Transverse colon (tissue), 4 donors: Measurements from ENCODE around the gene USPL1. TPM values are rescaled to one million over a fixed set of nuclear protein-coding genes. Genes with fewer than 3 reads are reported as not detected.

Experiments used
- DNase-seq: peaks from one replicate; pipeline ENCODE4 v3.0.0-alpha.2; 2019
- H3K27ac ChIP-seq, 4 donors: fragments of 200-600 bp; sonication (generic); 2 replicates each; pipeline ENCODE4 v1.5.1; 2016 to 2018; ENCODE audit warnings: inconsistent platforms in 4 of 4
- H3K27me3 ChIP-seq: fragments of 200-600 bp; sonication (generic); 2 replicates; pipeline ENCODE4 v1.5.1; 2017; ENCODE audit warnings: inconsistent platforms
- H3K36me3 ChIP-seq, 4 donors: fragments of 200-600 bp; sonication (generic); 2 replicates each; pipeline ENCODE4 v1.5.1; 2017 to 2019; ENCODE audit warnings: inconsistent platforms in 4 of 4
- H3K4me1 ChIP-seq, 4 donors: fragments of 200-600 bp; sonication (generic); 2 replicates each; pipeline ENCODE4 v1.5.1; 2017 to 2020; ENCODE audit warnings: inconsistent platforms in 4 of 4
- H3K4me3 ChIP-seq, 4 donors: fragments of 200-600 bp; sonication (generic); 1 replicate in 1 of 4; 2 replicates in 3 of 4; pipeline versions ENCODE4 v1.5.1 to v1.6.1; 2017 to 2019; ENCODE audit warnings: inconsistent platforms in 4 of 4
- H3K9me3 ChIP-seq, 2 donors: fragments of 200-600 bp; sonication (generic); 2 replicates each; pipeline ENCODE4 v1.5.1; 2017 to 2019; ENCODE audit warnings: inconsistent platforms in 2 of 2
- EP300 ChIP-seq: sonication (generic); formaldehyde crosslinking; IDR thresholded peaks from one replicate; pipeline ENCODE4 v1.6.1; 2017; ENCODE audit warnings: antibody characterized with exemption, low read depth
- POLR2A ChIP-seq: fragments of 450-650 bp; IDR thresholded peaks from one replicate; pipeline ENCODE4 v1.6.1; 2016; ENCODE audit warnings: antibody characterized with exemption, mild to moderate bottlenecking, moderate library complexity
- POLR2AphosphoS5 ChIP-seq, 3 donors: sonication (generic); formaldehyde crosslinking; IDR thresholded peaks; one replicate each; pipeline ENCODE4 v1.6.1; 2016; ENCODE audit warnings: antibody characterized with exemption in 3 of 3
- WGBS, 2 donors: methylation state at CpG; one replicate each; pipeline ENCODE4 v1.1.5; 2018; ENCODE audit warnings: low coverage in 1 of 2; 5-methylcytosine and 5-hydroxymethylcytosine counted together
- in situ Hi-C, 4 donors: fragments of 200-750 bp; cut with MboI; loops; one replicate each; pipeline versions ENCODE4 v1.15.0 to v1.15.1; 2017; ENCODE audit warnings: low sequenced_read_pairs in 3 of 4, low pct_ligation_motif_present in 1 of 4, low pct_unique_long_range_greater_than_20kb in 1 of 4
- intact Hi-C: fragments of 100-400 bp; cut with DNase I; formaldehyde crosslinking; loops from one replicate; pipeline ENCODE4 v1.15.1; 2023; ENCODE audit warnings: low total_unique reads
- total RNA-seq, 4 donors: library from RNA; depleted of rRNA; stranded (reverse); fragments of >200 nt; gene quantifications; one replicate each; pipeline ENCODE4 v1.1.0, GENCODE V29; 2016
- TF ChIP-seq, protein P1 (sequence below), 5 experiments: fragments of 200-600 bp in 3 of 5; fragments of 450-650 bp in 2 of 5; sonication (generic) in 3 of 5; IDR thresholded peaks; 1 replicate in 2 of 5; 2 replicates in 3 of 5; pipeline ENCODE4 v1.5.1; 2016 to 2017; ENCODE audit warnings: antibody characterized with exemption in 5 of 5, inconsistent platforms in 3 of 5, mild to moderate bottlenecking in 2 of 5, moderate library complexity in 1 of 5

Gene USPL1
- total RNA-seq, 4 donors from 2014 or later = 8.6 to 27.3 (median 16.9) TPM

DNA sequence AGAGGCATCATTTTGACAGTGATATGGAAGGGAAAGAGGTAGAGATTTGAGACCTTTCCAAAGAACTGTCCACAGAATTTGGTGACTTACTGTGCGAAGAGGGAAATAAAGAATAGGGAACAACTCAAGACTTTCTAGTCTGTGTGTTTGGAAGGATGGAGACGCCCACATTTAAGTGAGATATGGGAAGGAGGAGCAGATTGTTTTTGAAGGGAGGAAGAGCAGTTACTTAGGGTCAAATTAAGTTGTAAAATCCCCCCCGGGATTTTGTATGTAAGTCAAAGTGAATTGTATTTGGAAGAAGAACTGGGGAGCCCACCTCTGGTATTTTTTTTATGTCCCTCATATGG is 1.2 kb downstream of the USPL1 start:
- 9 to 18% methylated on average over 3 of the region's 3 CpGs for WGBS, 2 donors
- Histone ChIP-seq H3K4me1 (peaks cover 21 to 36% (median 29%) of the 10 kb centered on the region in 4 donors), H3K4me3 (peak overlapping the region; percentile 51 to 93 (median 76))

DNA sequence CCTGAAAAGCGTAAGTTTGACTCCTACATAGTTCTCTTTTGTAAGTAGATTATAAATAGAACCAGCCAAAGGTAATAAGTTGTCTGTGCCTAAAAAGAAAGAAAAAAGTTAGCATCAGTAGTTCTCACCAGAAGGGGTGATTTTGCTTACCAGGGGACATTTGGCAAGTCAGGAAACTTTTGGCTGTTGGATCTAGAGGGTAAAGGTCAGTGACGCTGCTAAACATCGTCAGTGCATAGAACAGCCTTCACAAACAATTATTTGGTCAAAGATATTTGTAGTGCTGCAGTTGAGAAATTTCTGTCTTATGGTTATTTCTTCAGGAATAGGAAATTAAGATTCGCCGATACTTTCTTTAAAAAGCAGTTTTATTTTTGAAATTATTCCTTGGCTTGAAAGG is 2.0 kb downstream of the USPL1 start:
- H3K27ac ChIP-seq = peak overlapping the region in 3 of 4 donors; percentile 18 to 100 (median 100)
- intact Hi-C loops (loop anchor here (10.0 kb wide), 1 partner anchor 65 kb away; no protein-coding TSS in a partner anchor), in situ Hi-C loops (loop anchor here in 1 of 4 donors (5.0 to 25.0 kb wide), 2 partner anchors 152 to 482 kb away; partner anchors contain the start of gene HMGB1)
- H3K9me3 ChIP-seq = no peaks in the 10 kb centered on the region
- no peak for DNase-seq
- TF ChIP-seq, protein P1, sequence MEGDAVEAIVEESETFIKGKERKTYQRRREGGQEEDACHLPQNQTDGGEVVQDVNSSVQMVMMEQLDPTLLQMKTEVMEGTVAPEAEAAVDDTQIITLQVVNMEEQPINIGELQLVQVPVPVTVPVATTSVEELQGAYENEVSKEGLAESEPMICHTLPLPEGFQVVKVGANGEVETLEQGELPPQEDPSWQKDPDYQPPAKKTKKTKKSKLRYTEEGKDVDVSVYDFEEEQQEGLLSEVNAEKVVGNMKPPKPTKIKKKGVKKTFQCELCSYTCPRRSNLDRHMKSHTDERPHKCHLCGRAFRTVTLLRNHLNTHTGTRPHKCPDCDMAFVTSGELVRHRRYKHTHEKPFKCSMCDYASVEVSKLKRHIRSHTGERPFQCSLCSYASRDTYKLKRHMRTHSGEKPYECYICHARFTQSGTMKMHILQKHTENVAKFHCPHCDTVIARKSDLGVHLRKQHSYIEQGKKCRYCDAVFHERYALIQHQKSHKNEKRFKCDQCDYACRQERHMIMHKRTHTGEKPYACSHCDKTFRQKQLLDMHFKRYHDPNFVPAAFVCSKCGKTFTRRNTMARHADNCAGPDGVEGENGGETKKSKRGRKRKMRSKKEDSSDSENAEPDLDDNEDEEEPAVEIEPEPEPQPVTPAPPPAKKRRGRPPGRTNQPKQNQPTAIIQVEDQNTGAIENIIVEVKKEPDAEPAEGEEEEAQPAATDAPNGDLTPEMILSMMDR (IDR thresholded peaks at IDR 0.05) = no peak
- TF ChIP-seq POLR2A = no peak
- TF ChIP-seq POLR2AphosphoS5 (IDR thresholded peaks at IDR 0.05) = no peak
- TF ChIP-seq EP300 = no peak
- WGBS, 2 donors = 58 to 64% methylated on average over 5 of the region's 5 CpGs
- H3K27me3 ChIP-seq = no peaks in the 10 kb centered on the region
- H3K4me3 ChIP-seq = peak overlapping the region in 1 of 4 donors; percentile 93
- H3K36me3 ChIP-seq = peaks cover 0 to 16% (median 2%) of the 10 kb centered on the region in 4 donors
- H3K4me1 ChIP-seq = peaks cover 21 to 36% (median 29%) of the 10 kb centered on the region in 4 donors

More for the DNA sequence above, 1.2 kb downstream of the USPL1 start:
- TF ChIP-seq, protein P1 (IDR thresholded peaks at IDR 0.05) = no peak
- TF ChIP-seq POLR2AphosphoS5 (IDR thresholded peaks at IDR 0.05) = no peak
- no peak for TF ChIP-seq EP300
- no peak for TF ChIP-seq POLR2A
- Histone ChIP-seq H3K9me3 (no peaks in the 10 kb centered on the region), H3K27ac (peak overlapping the region; percentile 98 to 100 (median 100)), H3K27me3 (no peaks in the 10 kb centered on the region), H3K36me3 (peaks cover 0 to 16% (median 2%) of the 10 kb centered on the region in 4 donors)
- in situ Hi-C loops (loop anchor here in 1 of 4 donors (5.0 to 25.0 kb wide), 2 partner anchors 152 to 482 kb away; partner anchors contain the start of gene HMGB1), intact Hi-C loops (loop anchor here (10.0 kb wide), 1 partner anchor 66 kb away; no protein-coding TSS in a partner anchor)
- DNase-seq = no peak

DNA sequence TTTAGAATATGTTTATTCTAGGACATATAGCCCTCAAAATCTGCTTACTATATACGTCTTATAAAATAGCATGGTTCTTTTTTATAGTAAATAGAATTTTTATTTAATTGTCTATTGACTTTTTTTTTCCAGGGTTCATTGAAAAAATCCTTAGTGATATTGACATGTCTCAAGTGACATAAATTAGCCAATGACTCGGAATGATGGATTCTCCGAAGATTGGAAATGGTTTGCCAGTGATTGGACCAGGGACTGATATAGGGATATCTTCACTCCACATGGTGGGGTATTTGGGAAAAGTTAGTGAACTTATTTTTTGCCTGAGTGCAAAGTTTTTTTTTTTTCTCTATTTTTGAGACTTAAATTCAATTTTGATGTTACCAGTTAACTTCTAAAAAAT is 3.2 kb downstream of the USPL1 start:
- in situ Hi-C loops (loop anchor here in 1 of 4 donors (25.0 kb wide), 1 partner anchor 484 kb away; no protein-coding TSS in a partner anchor), intact Hi-C loops (no loop called here)
- TF ChIP-seq, protein P1 (IDR thresholded peaks at IDR 0.05) = no peak
- no peak for TF ChIP-seq POLR2A
- Histone ChIP-seq H3K27ac (no peak overlapping the region), H3K4me1 (peaks cover 15 to 29% (median 21%) of the 10 kb centered on the region in 4 donors), H3K36me3 (peaks cover 0 to 16% (median 2%) of the 10 kb centered on the region in 4 donors), H3K27me3 (no peaks in the 10 kb centered on the region), H3K4me3 (no peak overlapping the region), H3K9me3 (no peaks in the 10 kb centered on the region)
- no peak for DNase-seq
- WGBS, 2 donors = 77 to 79% methylated on average over 3 of the region's 3 CpGs

DNA sequence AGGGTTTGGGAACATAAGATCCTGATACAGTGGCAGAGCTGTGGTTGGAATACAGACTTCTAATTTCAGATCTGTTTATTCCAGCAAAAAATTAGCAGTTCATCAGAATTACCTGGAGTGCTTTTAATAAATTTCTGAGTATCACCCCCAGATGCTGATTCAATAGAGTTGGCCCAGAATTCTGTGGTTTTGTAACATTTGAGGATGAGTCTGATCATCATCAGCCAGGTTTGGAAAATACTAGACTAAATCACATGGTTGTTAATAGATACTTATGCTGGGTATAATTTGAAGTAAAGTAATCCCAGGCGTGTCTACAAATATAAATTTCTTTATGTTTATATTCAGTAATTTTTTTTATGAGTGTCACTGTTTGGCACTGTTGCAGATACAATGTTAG is 4.8 kb downstream of the USPL1 start:
- Histone ChIP-seq H3K27me3 (no peaks in the 10 kb centered on the region), H3K36me3 (peaks cover 0 to 16% (median 4%) of the 10 kb centered on the region in 4 donors), H3K4me1 (peaks cover 15 to 44% (median 26%) of the 10 kb centered on the region in 4 donors), H3K9me3 (no peaks in the 10 kb centered on the region), H3K4me3 (no peak overlapping the region), H3K27ac (no peak overlapping the region)
- 73 to 80% methylated on average over 1 of the region's 1 CpG for WGBS, 2 donors
- in situ Hi-C loops (loop anchor here in 1 of 4 donors (25.0 kb wide), 1 partner anchor 485 kb away; no protein-coding TSS in a partner anchor), intact Hi-C loops (no loop called here)
- TF ChIP-seq POLR2A (no peak), EP300 (no peak), POLR2AphosphoS5 (IDR thresholded peaks at IDR 0.05) (no peak)
- TF ChIP-seq, protein P1 (IDR thresholded peaks at IDR 0.05) = no peak
- no peak for DNase-seq
